Spleen (tissue), 11 donors: ENCODE measurements around the gene TCEANC2. TPM values are rescaled to one million over a fixed set of nuclear protein-coding genes. Genes with fewer than 3 reads are reported as not detected.

Source experiments
- DNase-seq: peaks from one replicate; pipeline ENCODE4 v3.0.0-alpha.2; 2020
- H3K27ac ChIP-seq, 8 donors: fragments of 200-600 bp; sonication (generic) in 7 of 8; 1 replicate in 4 of 8; 2 replicates in 4 of 8; pipeline versions ENCODE4 v1.5.0 to v1.8.0; 2016 to 2021; ENCODE audit warnings: inconsistent platforms in 4 of 8, mild to moderate bottlenecking in 4 of 8, moderate library complexity in 1 of 8
- H3K27me3 ChIP-seq, 7 donors: fragments of 200-600 bp; sonication (generic) in 6 of 7; replicated peaks in 1 of 7; 1 replicate in 4 of 7; 2 replicates in 3 of 7; pipeline versions ENCODE4 v1.5.0 to v1.8.0; 2016 to 2021; ENCODE audit warnings: inconsistent platforms in 3 of 7, mild to moderate bottlenecking in 1 of 7
- H3K36me3 ChIP-seq, 6 donors: fragments of 200-600 bp; sonication (generic) in 5 of 6; 1 replicate in 4 of 6; 2 replicates in 2 of 6; pipeline versions ENCODE4 v1.5.0 to v1.8.0; 2016 to 2021; ENCODE audit warnings: inconsistent platforms in 2 of 6
- H3K4me1 ChIP-seq, 6 donors: fragments of 200-600 bp; sonication (generic) in 5 of 6; 1 replicate in 3 of 6; 2 replicates in 3 of 6; pipeline versions ENCODE4 v1.5.0 to v1.8.0; 2016 to 2021; ENCODE audit warnings: inconsistent platforms in 3 of 6
- H3K4me3 ChIP-seq, 8 donors: fragments of 200-600 bp; sonication (generic) in 7 of 8; 1 replicate in 4 of 8; 2 replicates in 4 of 8; pipeline versions ENCODE4 v1.5.0 to v1.8.0; 2016 to 2021; ENCODE audit warnings: inconsistent platforms in 4 of 8, mild to moderate bottlenecking in 4 of 8, moderate library complexity in 2 of 8
- H3K9me3 ChIP-seq, 8 donors: fragments of 200-600 bp; sonication (generic) in 7 of 8; 1 replicate in 4 of 8; 2 replicates in 4 of 8; pipeline versions ENCODE4 v1.5.0 to v1.8.0; 2016 to 2021; ENCODE audit warnings: inconsistent platforms in 4 of 8
- CTCF ChIP-seq, 11 experiments: fragments of 200-600 bp in 7 of 11; fragments of 450-650 bp in 4 of 11; sonication (generic) in 4 of 11; IDR thresholded peaks in 8 of 11; conservative IDR thresholded peaks in 3 of 11; 1 replicate in 7 of 11; 2 replicates in 4 of 11; pipeline versions ENCODE4 v1.4.0 to v1.8.0; 2016 to 2021; ENCODE audit warnings: antibody characterized with exemption in 11 of 11, inconsistent platforms in 4 of 11, mild to moderate bottlenecking in 1 of 11
- POLR2A ChIP-seq, 3 donors: fragments of 450-650 bp; IDR thresholded peaks; one replicate each; pipeline ENCODE4 v1.5.1; 2017; ENCODE audit warnings: antibody characterized with exemption in 3 of 3, mild to moderate bottlenecking in 1 of 3
- POLR2AphosphoS5 ChIP-seq, 3 donors: sonication (generic); formaldehyde crosslinking; IDR thresholded peaks; one replicate each; pipeline ENCODE4 v1.5.1; 2017; ENCODE audit warnings: antibody characterized with exemption in 3 of 3
- WGBS, 5 donors: extraction: QIAGEN DNeasy Blood & Tissue Kit in 3 of 5; methylation state at CpG; one replicate each; pipeline versions ENCODE4 v1.1.5 to v1.1.7; 2013 to 2018; 5-methylcytosine and 5-hydroxymethylcytosine counted together
- intact Hi-C: fragments of 100-400 bp; cut with DNase I; formaldehyde crosslinking; loops from one replicate; pipeline ENCODE4 v1.15.0; 2023; ENCODE audit warnings: low total_unique reads
- microRNA-seq, 3 donors: library from miRNA; unstranded; fragments of <30 nt; microRNA quantifications; one replicate each; pipeline versions ENCODE4 to v1.1.0, GENCODE V29; 2019 to 2020
- polyA plus RNA-seq, 3 donors: library from polyadenylated mRNA; stranded (reverse); fragments of 200-250 nt; gene quantifications; one replicate each; pipeline ENCODE4 v1.2.1, GENCODE V29; 2013
- small RNA-seq, 4 donors: library from RNA; depleted of rRNA; stranded (forward); fragments of <200 nt; gene quantifications; one replicate each; pipeline ENCODE3, GENCODE V24; 2016
- total RNA-seq, 7 donors: library from RNA; depleted of rRNA in 3 of 7; stranded (reverse); fragments of >200 nt in 3 of 7; fragmentation: NEBNext Ultra II Directional in 4 of 7; extraction: Animal tissue kit (Norgen Biotek cat#: 25700) in 4 of 7; gene quantifications; one replicate each; pipeline versions ENCODE4 v1.1.0 to v1.2.1, GENCODE V29; 2016 to 2021
- donor health status: healthy with polysubstance abuse.
- donor health status: DM: no; HTN: no; CAD: no; lungs with moderate emphysema.
- donor health status: DM: no; HTN: no; CAD: no.
- donor health status: Bipolar disorder and iron deficiency.
- donor health status: healthy.
- donor health status: DM: no; HTN: no; CAD: no.
- donor health status: DM: yes; HTN: yes; CAD: no.

TCEANC2 gene
- total and polyA plus RNA-seq, 10 donors: 1.9 to 12.7 (median 6.4) TPM

DNA sequence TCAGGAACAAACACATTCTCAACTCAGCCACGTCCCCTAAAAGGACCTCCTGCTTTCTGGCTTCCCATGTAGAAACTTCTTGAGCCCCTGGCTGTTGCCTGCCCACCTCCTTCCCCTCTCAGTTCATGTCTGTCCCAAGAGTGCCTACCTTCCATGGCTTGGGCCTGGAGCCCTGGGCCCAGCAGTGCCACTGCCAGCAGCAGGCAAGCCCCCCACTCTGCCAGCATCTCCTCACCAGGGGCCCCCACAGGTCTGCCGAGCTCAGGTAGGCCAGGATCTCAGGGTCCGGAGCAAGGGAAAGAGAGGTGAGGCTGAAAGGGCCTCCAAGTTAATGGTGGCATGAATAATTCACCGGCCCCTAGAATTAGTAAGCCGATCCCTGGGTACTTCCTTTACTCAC lies 99.3 kb downstream of the TCEANC2 start, which contains the start of gene CDCP2:
TSS of gene CDCP2 (minus strand) at position 305 of the 400 bp plus-strand sequence. CDS start at position 227, 78 bp downstream.
- Histone ChIP-seq H3K9me3 (no peaks in the 10 kb centered on the region), H3K27me3 (no peaks in the 10 kb centered on the region), H3K27ac (peak within 1 kb of the TSS in 1 of 8 donors; percentile 8), H3K4me3 (no peak within 1 kb of the TSS), H3K36me3 (no peaks in the 10 kb centered on the region), H3K4me1 (peaks cover 0 to 11% (median 0%) of the 10 kb centered on the region in 6 donors)
- peak; percentile 59 for DNase-seq
- TF ChIP-seq POLR2AphosphoS5 (IDR thresholded peaks at IDR 0.05): no peak
- no peak for TF ChIP-seq CTCF (IDR thresholded peaks at IDR 0.05 in 8 of 11, conservative IDR thresholded peaks at IDR 0.05 in 3 of 11)
- no peak for TF ChIP-seq POLR2A (IDR thresholded peaks at IDR 0.05)
- WGBS, 5 donors: 88 to 94% (median 93%) methylated on average over 5 of the region's 5 CpGs
- intact Hi-C loops: no loop called here

- intact Hi-C loops: no loop called here
- H3K27me3 ChIP-seq: no peaks in the 10 kb centered on the region
- TF ChIP-seq CTCF (IDR thresholded peaks at IDR 0.05 in 8 of 11, conservative IDR thresholded peaks at IDR 0.05 in 3 of 11) (no peak), POLR2AphosphoS5 (IDR thresholded peaks at IDR 0.05) (no peak), POLR2A (IDR thresholded peaks at IDR 0.05) (no peak)
- peak; percentile 47 for DNase-seq
- 61 to 76% (median 69%) methylated on average over 18 to 19 of the region's 19 CpGs for WGBS, 5 donors
- no peaks in the 10 kb centered on the region for H3K36me3 ChIP-seq
- H3K27ac ChIP-seq: peak overlapping the region in 1 of 8 donors; percentile 8
- no peak overlapping the region for H3K4me3 ChIP-seq
- peaks cover 0 to 11% (median 0%) of the 10 kb centered on the region in 6 donors for H3K4me1 ChIP-seq
- H3K9me3 ChIP-seq: no peaks in the 10 kb centered on the region
Observed at GRCh38 chr1:54153535-54154439, 100.4 kb downstream of the TCEANC2 start.

Small RNA genes within 50 kb of the gene (microRNA-seq; reads per million reads assigned to microRNA genes)
- gene MIR4781: 1.8 to 5.6 (median 5.1) reads per million in 3 donors

Small RNA genes within 50 kb of the gene (small RNA-seq; reads per million reads assigned to genes)
- 0 reads per million in 4 donors for gene AL353898.1
- 0 reads per million in 4 donors for gene AL353898.2

Other genes starting within 250 kb of the TCEANC2 start
- gene NDC1, start 215.3 kb upstream of the TCEANC2 start, total RNA-seq: 10 to 100 TPM in 3 of 7 donors, 1 to 10 TPM in 4; 8.0 to 18.2 (median 9.6) TPM
- gene NDC1, start 215.3 kb upstream of the TCEANC2 start, polyA plus RNA-seq: 1 to 10 TPM; 5.2 to 6.8 (median 5.9) TPM
- gene YIPF1, start 163.8 kb upstream of the TCEANC2 start, total RNA-seq: 10 to 100 TPM; 19.5 to 39.7 (median 23.9) TPM
- gene YIPF1, start 163.8 kb upstream of the TCEANC2 start, polyA plus RNA-seq: 10 to 100 TPM; 15.2 to 19.8 (median 18.2) TPM
- gene DIO1, start 159.4 kb upstream of the TCEANC2 start, total RNA-seq: 1 to 10 TPM in 1 of 7 donors, under 1 TPM in 3, not detected in 3; 0.17 to 1.6 (median 0.62) TPM
- under 1 TPM; 0.04 to 0.19 (median 0.09) TPM for gene DIO1, start 159.4 kb upstream of the TCEANC2 start, polyA plus RNA-seq
- 10 to 100 TPM; 23.7 to 38.1 (median 27.6) TPM for gene IFT25, start 107.9 kb upstream of the TCEANC2 start, total RNA-seq
- gene IFT25, start 107.9 kb upstream of the TCEANC2 start, polyA plus RNA-seq: 10 to 100 TPM; 24.6 to 31.4 (median 28.3) TPM
- 10 to 100 TPM in 6 of 7 donors, 1 to 10 TPM in 1; 9.7 to 13.8 (median 11.6) TPM for gene LRRC42, start 107.3 kb upstream of the TCEANC2 start, total RNA-seq
- 1 to 10 TPM; 4.9 to 9.5 (median 5.5) TPM for gene LRRC42, start 107.3 kb upstream of the TCEANC2 start, polyA plus RNA-seq
- not detected for gene LDLRAD1, start 35.4 kb upstream of the TCEANC2 start, total RNA-seq
- gene LDLRAD1, start 35.4 kb upstream of the TCEANC2 start, polyA plus RNA-seq: not detected
- 100 to 1,000 TPM; 215 to 295 (median 231) TPM for gene TMEM59, start 404 bp upstream of the TCEANC2 start, total RNA-seq
- 100 to 1,000 TPM in 2 of 3 donors, 10 to 100 TPM in 1; 73.1 to 119 (median 111) TPM for gene TMEM59, start 404 bp upstream of the TCEANC2 start, polyA plus RNA-seq
- gene CDCP2, start 99.4 kb downstream of the TCEANC2 start, total RNA-seq: 1 to 10 TPM in 2 of 7 donors, under 1 TPM in 5; 0.23 to 1.6 (median 0.85) TPM
- gene CDCP2, start 99.4 kb downstream of the TCEANC2 start, polyA plus RNA-seq: not detected
- gene CYB5RL, start 146.4 kb downstream of the TCEANC2 start, total RNA-seq: 10 to 100 TPM in 4 of 7 donors, 1 to 10 TPM in 3; 6.6 to 15.1 (median 11.0) TPM
- 1 to 10 TPM; 1.3 to 3.5 (median 1.5) TPM for gene CYB5RL, start 146.4 kb downstream of the TCEANC2 start, polyA plus RNA-seq
- 10 to 100 TPM; 38.3 to 55.9 (median 50.1) TPM for gene MRPL37, start 146.6 kb downstream of the TCEANC2 start, total RNA-seq
- 10 to 100 TPM; 20.4 to 42.5 (median 38.4) TPM for gene MRPL37, start 146.6 kb downstream of the TCEANC2 start, polyA plus RNA-seq